Neural crest cell (in vitro differentiated cells): ENCODE results near the gene RABL3. TPM values are rescaled to one million over a fixed set of nuclear protein-coding genes. Genes with fewer than 3 reads are reported as not detected.

Source experiments
- DNase-seq: peaks from one replicate; pipeline ENCODE4 v3.0.0; 2021; ENCODE audit warnings: low read depth, mixed read lengths, low spot score
- H3K27ac Mint-ChIP-seq: one replicate; pipeline ENCODE4 v1.8.0; 2021; ENCODE audit warnings: mild to moderate bottlenecking, mixed read lengths; ENCODE audit not compliant: unreplicated experiment
- H3K27me3 Mint-ChIP-seq: 2 replicates; pipeline ENCODE4 v1.8.0; 2021; ENCODE audit warnings: low read depth, mild to moderate bottlenecking, mixed read lengths
- H3K36me3 Mint-ChIP-seq: 2 replicates; pipeline ENCODE4 v1.8.0; 2021; ENCODE audit warnings: low read depth, mild to moderate bottlenecking, mixed read lengths
- H3K4me1 Mint-ChIP-seq: 2 replicates; pipeline ENCODE4 v1.8.0; 2021; ENCODE audit warnings: mixed read lengths
- H3K4me3 Mint-ChIP-seq: one replicate; pipeline ENCODE4 v1.8.0; 2021; ENCODE audit warnings: mild to moderate bottlenecking, mixed read lengths
- H3K9me3 Mint-ChIP-seq: 2 replicates; pipeline ENCODE4 v1.8.0; 2021; ENCODE audit warnings: mixed read lengths
- total RNA-seq: library from RNA; stranded (reverse); gene quantifications from 2 replicates; pipeline ENCODE4 v1.2.1, GENCODE V29; 2021
- TF ChIP-seq, protein P1 (sequence below): fragments of 200-600 bp; sonication (generic); conservative IDR thresholded peaks from 2 replicates; pipeline ENCODE4 v1.5.0; 2021; ENCODE audit warnings: antibody characterized with exemption, mild to moderate bottlenecking

Gene RABL3
- total RNA-seq, 1 donor from 2014 or later, result 16.5 TPM

DNA sequence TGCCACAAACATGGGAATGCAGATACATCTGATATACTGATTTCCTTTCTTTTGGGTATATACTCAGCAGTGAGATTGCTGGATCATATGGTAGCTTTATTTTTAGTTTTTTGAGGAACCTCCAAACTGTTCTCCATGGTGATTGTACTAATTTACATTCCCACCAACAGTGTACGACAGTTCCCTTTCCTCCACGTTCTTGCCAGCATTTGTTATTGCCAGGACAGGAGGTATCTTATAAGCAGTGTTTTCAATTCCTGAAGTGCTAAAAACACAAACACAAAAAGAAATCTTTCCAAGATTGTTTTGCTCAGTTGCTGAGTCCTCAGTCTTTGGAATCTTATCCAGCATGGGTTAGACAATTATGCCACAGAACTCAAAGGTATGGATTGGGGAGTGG is 13.7 kb upstream of the RABL3 start:
- Mint-ChIP-seq H3K9me3 (peaks cover 5% of the 10 kb centered on the region), H3K36me3 (peaks cover 27% of the 10 kb centered on the region), H3K4me3 (no peak overlapping the region), H3K4me1 (no peaks in the 10 kb centered on the region), H3K27ac (no peak overlapping the region), H3K27me3 (no peaks in the 10 kb centered on the region)
- no peak for DNase-seq
- TF ChIP-seq, protein P1, sequence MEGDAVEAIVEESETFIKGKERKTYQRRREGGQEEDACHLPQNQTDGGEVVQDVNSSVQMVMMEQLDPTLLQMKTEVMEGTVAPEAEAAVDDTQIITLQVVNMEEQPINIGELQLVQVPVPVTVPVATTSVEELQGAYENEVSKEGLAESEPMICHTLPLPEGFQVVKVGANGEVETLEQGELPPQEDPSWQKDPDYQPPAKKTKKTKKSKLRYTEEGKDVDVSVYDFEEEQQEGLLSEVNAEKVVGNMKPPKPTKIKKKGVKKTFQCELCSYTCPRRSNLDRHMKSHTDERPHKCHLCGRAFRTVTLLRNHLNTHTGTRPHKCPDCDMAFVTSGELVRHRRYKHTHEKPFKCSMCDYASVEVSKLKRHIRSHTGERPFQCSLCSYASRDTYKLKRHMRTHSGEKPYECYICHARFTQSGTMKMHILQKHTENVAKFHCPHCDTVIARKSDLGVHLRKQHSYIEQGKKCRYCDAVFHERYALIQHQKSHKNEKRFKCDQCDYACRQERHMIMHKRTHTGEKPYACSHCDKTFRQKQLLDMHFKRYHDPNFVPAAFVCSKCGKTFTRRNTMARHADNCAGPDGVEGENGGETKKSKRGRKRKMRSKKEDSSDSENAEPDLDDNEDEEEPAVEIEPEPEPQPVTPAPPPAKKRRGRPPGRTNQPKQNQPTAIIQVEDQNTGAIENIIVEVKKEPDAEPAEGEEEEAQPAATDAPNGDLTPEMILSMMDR, result no peak

DNA sequence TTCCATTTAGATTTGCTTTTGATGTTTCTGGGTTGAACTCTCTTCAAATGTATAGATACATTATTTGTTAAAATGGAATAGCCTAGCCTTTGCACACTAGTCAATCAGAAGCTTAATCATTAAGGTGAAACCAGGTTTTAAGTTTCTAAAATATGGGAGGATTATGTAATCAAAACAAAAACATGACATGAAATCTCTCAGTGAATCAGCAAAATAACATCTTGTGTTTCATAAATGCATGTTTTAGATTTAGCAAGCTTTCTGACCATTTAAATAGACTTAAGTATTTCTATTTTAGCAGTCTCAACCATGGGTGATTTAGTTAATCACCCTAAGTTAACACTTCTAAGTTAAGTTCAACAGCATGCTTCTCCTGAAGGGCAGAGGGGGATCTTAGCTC is 11.5 kb upstream of the RABL3 start:
- Mint-ChIP-seq H3K27me3 (no peaks in the 10 kb centered on the region), H3K36me3 (peaks cover 20% of the 10 kb centered on the region), H3K27ac (no peak overlapping the region), H3K9me3 (peaks cover 3% of the 10 kb centered on the region), H3K4me3 (no peak overlapping the region), H3K4me1 (no peaks in the 10 kb centered on the region)
- TF ChIP-seq, protein P1, result no peak
- DNase-seq, result no peak

DNA sequence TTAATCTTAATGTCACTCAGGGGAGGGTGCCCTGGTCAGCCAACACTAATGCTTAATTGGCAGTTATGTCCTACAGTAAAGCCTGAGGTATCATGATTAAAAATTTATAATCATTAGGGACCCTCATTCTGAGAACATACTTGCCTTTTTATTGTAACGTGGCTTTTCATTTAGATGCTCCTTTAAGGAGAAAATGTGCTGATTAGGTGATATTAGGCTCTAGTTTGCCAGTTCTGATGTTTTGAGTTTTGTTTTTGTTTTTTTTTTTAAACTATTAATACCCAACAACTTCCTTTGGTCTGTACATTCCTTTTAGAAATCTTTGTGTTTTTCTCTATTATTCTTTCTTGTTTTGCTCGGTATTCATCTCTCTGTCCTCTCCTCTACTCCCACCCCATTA is 10.5 kb upstream of the RABL3 start:
- H3K4me1 Mint-ChIP-seq, result no peaks in the 10 kb centered on the region
- H3K36me3 Mint-ChIP-seq, result peaks cover 16% of the 10 kb centered on the region
- TF ChIP-seq, protein P1, result no peak
- H3K4me3 Mint-ChIP-seq, result no peak overlapping the region
- no peak for DNase-seq
- no peaks in the 10 kb centered on the region for H3K27me3 Mint-ChIP-seq
- no peak overlapping the region for H3K27ac Mint-ChIP-seq
- peaks cover 3% of the 10 kb centered on the region for H3K9me3 Mint-ChIP-seq

DNA sequence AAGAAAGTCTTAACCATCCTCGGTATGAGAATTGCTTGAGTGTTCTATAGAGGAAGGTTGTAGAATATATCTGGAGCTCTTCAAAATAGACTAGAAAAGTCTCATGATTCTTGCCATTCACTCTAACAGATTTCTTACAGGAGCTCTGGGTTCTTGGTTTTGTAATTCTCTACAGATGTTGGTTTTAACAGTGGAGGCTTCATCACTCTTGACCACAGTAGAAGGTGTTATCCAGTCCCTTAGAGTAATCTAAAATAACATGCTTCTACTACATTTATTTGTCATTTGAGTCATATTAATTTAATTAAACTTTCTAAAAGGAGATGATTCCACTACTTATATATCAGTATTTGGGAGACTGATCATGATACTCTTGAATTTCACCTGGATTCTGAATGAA is 9.9 kb upstream of the RABL3 start:
- H3K36me3 Mint-ChIP-seq, result peaks cover 14% of the 10 kb centered on the region
- no peaks in the 10 kb centered on the region for H3K27me3 Mint-ChIP-seq
- no peak overlapping the region for H3K4me3 Mint-ChIP-seq
- no peak overlapping the region for H3K27ac Mint-ChIP-seq
- H3K4me1 Mint-ChIP-seq, result no peaks in the 10 kb centered on the region
- TF ChIP-seq, protein P1, result no peak
- H3K9me3 Mint-ChIP-seq, result peaks cover 3% of the 10 kb centered on the region
- DNase-seq, result no peak

DNA sequence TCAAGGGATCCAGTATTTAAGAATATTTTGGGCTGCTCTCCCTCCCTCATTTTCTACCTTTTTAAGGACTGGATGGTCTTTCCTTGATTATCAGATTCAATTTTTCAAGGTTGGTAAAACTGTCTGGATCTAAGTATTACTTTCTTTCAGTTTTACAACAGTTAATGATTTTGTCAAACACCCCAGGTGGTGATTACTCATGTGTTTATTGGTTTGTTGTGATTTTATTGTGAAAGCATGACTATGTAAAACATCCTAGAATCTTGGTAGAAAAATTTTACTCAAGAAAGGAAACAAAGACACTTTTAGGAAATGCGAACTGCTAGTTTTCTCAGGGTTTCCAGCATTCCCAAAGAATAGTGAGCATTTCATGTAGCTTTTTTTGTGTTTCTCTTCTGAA is 7.5 kb upstream of the RABL3 start:
- Mint-ChIP-seq H3K36me3 (peaks cover 5% of the 10 kb centered on the region), H3K27ac (no peak overlapping the region), H3K4me1 (peaks cover 5% of the 10 kb centered on the region)

More for the DNA sequence above, 7.5 kb upstream of the RABL3 start:
- Mint-ChIP-seq H3K27me3 (no peaks in the 10 kb centered on the region), H3K4me3 (no peak overlapping the region), H3K9me3 (no peaks in the 10 kb centered on the region)
- DNase-seq, result no peak
- TF ChIP-seq, protein P1, result no peak
